ENCODE measurements around the gene PDE8A. TPM values are rescaled to one million over a fixed set of nuclear protein-coding genes. Genes with fewer than 3 reads are reported as not detected.
"Not testable (repeated sequence)": the region's sequence is repeated elsewhere in the genome, so short reads cannot be mapped to it uniquely, and the experiment has no call there.

The PDE8A gene
- total and polyA plus RNA-seq, 2 donors (not counting 3 experiments of a cell fraction or from before 2014, with no cell fraction given), result 21.3 to 45.7 TPM

DNA sequence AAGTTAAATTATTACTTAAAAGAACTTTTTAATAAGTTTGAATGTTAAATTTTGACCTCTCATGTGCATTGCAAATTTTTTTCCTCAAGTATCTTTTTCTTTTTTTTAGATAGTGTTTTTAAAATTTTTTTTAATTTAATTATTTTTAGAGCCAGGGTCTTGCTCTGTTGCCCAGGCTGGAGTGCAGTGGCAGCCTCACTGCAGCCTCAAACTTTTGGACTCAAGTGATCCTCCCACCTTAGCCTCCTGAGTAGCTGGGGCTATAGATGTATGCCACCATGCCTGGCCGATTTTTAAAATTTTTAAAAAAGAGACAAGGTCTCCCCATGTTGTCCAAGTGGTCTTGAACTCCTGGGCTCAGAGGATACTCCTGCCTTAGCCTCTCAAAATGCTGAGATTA, 14.4 kb downstream of the PDE8A start:
- H3K4me3 ChIP-seq (replicated peaks in 1 of 3; ENCODE audit: insufficient read depth in 1 of 3, low read depth in 1 of 3, low read length in 3 of 3), result no peak overlapping the region
- H4K20me1 ChIP-seq (replicated peaks; ENCODE audit: control insufficient read depth, extremely low read depth, insufficient read depth, low read length), result no peaks in the 10 kb centered on the region
- intact Hi-C loops (cut with micrococcal nuclease), result no loop called here
- H3K79me2 ChIP-seq (ENCODE audit: control insufficient read depth, insufficient read depth, low read length), result peaks cover 29% of the 10 kb centered on the region
- DNase-seq (ENCODE audit: low read depth, low spot score), result no peak
- no peak overlapping the region for H3K4me2 ChIP-seq (ENCODE audit: insufficient read depth, low read length)
- H3K27ac ChIP-seq (ENCODE audit: insufficient read depth, low read depth, low read length), result no peak overlapping the region
- dilution Hi-C loops (cut with MboI; ENCODE audit: extremely low pct_ligation_motif_present, low sequenced_read_pairs), result no loop called here
- no peak overlapping the region for H3K9ac ChIP-seq (replicated peaks; ENCODE audit: extremely low read depth, insufficient read depth, low read length)
- no peak overlapping the region for H2AFZ ChIP-seq (ENCODE audit: low read depth, low read length)
- no peaks in the 10 kb centered on the region for H3K27me3 ChIP-seq (ENCODE audit: control insufficient read depth in 2 of 2, insufficient read depth in 2 of 2, low read length in 2 of 2)
- no peaks in the 10 kb centered on the region for H3K9me3 ChIP-seq (replicated peaks; ENCODE audit: control insufficient read depth, insufficient read depth, low read length)
- no peak for FAIRE-seq
- BruUV-seq (replicated peaks), result no TSS peak
- TF ChIP-seq JUN (IDR thresholded peaks at IDR 0.05; ENCODE audit: borderline replicate concordance, insufficient read depth, insufficient read length, low read depth) (no peak), MYC (IDR thresholded peaks at IDR 0.05; ENCODE audit: low read depth, low read length) (no peak), GATA2 (IDR thresholded peaks at IDR 0.05; ENCODE audit: insufficient read depth, insufficient read length, low read depth, low read length) (no peak), EZH2 (IDR thresholded peaks at IDR 0.05; ENCODE audit: borderline replicate concordance, low read depth, low read length, severe bottlenecking) (no peak), POLR2AphosphoS5 (IDR thresholded peaks at IDR 0.05; ENCODE audit: insufficient read depth, low read depth, low read length) (no peak), FOS (IDR thresholded peaks at IDR 0.05; ENCODE audit: borderline replicate concordance, insufficient read depth, low read length) (no peak)
- TF ChIP-seq, protein P1, sequence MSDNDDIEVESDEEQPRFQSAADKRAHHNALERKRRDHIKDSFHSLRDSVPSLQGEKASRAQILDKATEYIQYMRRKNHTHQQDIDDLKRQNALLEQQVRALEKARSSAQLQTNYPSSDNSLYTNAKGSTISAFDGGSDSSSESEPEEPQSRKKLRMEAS (IDR thresholded peaks at IDR 0.05; ENCODE audit: insufficient read depth, insufficient read length), result no peak
- TF ChIP-seq, protein P2, sequence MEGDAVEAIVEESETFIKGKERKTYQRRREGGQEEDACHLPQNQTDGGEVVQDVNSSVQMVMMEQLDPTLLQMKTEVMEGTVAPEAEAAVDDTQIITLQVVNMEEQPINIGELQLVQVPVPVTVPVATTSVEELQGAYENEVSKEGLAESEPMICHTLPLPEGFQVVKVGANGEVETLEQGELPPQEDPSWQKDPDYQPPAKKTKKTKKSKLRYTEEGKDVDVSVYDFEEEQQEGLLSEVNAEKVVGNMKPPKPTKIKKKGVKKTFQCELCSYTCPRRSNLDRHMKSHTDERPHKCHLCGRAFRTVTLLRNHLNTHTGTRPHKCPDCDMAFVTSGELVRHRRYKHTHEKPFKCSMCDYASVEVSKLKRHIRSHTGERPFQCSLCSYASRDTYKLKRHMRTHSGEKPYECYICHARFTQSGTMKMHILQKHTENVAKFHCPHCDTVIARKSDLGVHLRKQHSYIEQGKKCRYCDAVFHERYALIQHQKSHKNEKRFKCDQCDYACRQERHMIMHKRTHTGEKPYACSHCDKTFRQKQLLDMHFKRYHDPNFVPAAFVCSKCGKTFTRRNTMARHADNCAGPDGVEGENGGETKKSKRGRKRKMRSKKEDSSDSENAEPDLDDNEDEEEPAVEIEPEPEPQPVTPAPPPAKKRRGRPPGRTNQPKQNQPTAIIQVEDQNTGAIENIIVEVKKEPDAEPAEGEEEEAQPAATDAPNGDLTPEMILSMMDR (IDR thresholded peaks at IDR 0.05; ENCODE audit: extremely low read depth in 1 of 2, insufficient read depth in 1 of 2, low read depth in 1 of 2, low read length in 2 of 2), result no peak
- H3K9me1 ChIP-seq (replicated peaks; ENCODE audit: control insufficient read depth, extremely low read depth, insufficient read depth, low read length), result no peaks in the 10 kb centered on the region
- no peaks in the 10 kb centered on the region for H3K36me3 ChIP-seq (ENCODE audit: control insufficient read depth in 2 of 2, extremely low read depth in 1 of 2, insufficient read depth in 2 of 2, low read length in 2 of 2)
- CTCF ChIA-PET, result interaction anchor here (1.2 to 1.6 kb wide), 2 partner anchors 9 to 41 kb away, joined by 4 to 8 read pairs; no protein-coding TSS in a partner anchor
- POLR2A ChIA-PET, result no interaction called here
- peaks cover 14% of the 10 kb centered on the region for H3K4me1 ChIP-seq (ENCODE audit: control insufficient read depth, extremely low read depth, insufficient read depth, low read length)

DNA sequence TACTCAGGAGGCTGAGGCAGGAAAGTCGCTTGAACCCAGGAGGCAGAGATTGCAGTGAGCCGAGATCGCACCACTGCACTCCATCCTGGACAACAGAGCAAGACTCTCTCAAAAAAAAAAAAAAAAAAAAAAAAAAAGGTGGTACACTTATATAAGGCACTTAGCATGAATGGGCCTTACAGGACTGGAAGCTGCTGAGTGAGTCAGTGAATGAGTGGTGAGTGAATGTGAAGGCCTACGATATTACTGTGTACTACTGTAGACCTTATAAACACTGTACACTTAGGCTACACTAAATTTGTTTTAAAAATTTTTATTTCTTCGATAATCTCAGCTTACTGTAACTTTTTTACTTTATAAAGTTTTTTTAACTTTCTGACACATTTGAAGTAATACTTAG, 15.1 kb downstream of the PDE8A start:
- dilution Hi-C loops (cut with MboI; ENCODE audit: extremely low pct_ligation_motif_present, low sequenced_read_pairs); POLR2A ChIA-PET; H3K9me1 ChIP-seq (replicated peaks; ENCODE audit: control insufficient read depth, extremely low read depth, insufficient read depth, low read length); H3K27ac ChIP-seq (ENCODE audit: insufficient read depth, low read depth, low read length); H3K4me2 ChIP-seq (ENCODE audit: insufficient read depth, low read length); DNase-seq (ENCODE audit: low read depth, low spot score); H3K36me3 ChIP-seq (ENCODE audit: control insufficient read depth in 2 of 2, extremely low read depth in 1 of 2, insufficient read depth in 2 of 2, low read length in 2 of 2); H3K27me3 ChIP-seq (ENCODE audit: control insufficient read depth in 2 of 2, insufficient read depth in 2 of 2, low read length in 2 of 2); H3K9me3 ChIP-seq (replicated peaks; ENCODE audit: control insufficient read depth, insufficient read depth, low read length); BruUV-seq (replicated peaks); intact Hi-C loops (cut with micrococcal nuclease); H2AFZ ChIP-seq (ENCODE audit: low read depth, low read length); FAIRE-seq; H4K20me1 ChIP-seq (replicated peaks; ENCODE audit: control insufficient read depth, extremely low read depth, insufficient read depth, low read length); H3K4me3 ChIP-seq (replicated peaks in 1 of 3; ENCODE audit: insufficient read depth in 1 of 3, low read depth in 1 of 3, low read length in 3 of 3); H3K9ac ChIP-seq (replicated peaks; ENCODE audit: extremely low read depth, insufficient read depth, low read length): not testable (repeated sequence)
- CTCF ChIA-PET, result interaction anchor here (0.6 to 1.6 kb wide), 4 partner anchors 9 to 27 kb away, joined by 3 to 8 read pairs (median 3); no protein-coding TSS in a partner anchor
- H3K79me2 ChIP-seq (ENCODE audit: control insufficient read depth, insufficient read depth, low read length), result peaks cover 31% of the 10 kb centered on the region
- H3K4me1 ChIP-seq (ENCODE audit: control insufficient read depth, extremely low read depth, insufficient read depth, low read length), result peaks cover 15% of the 10 kb centered on the region

- DNase-seq (ENCODE audit: low read depth, low spot score); H3K27ac ChIP-seq (ENCODE audit: insufficient read depth, low read depth, low read length); H3K4me2 ChIP-seq (ENCODE audit: insufficient read depth, low read length); H3K9ac ChIP-seq (replicated peaks; ENCODE audit: extremely low read depth, insufficient read depth, low read length); H3K36me3 ChIP-seq (ENCODE audit: control insufficient read depth in 2 of 2, extremely low read depth in 1 of 2, insufficient read depth in 2 of 2, low read length in 2 of 2); intact Hi-C loops (cut with micrococcal nuclease); H4K20me1 ChIP-seq (replicated peaks; ENCODE audit: control insufficient read depth, extremely low read depth, insufficient read depth, low read length); H2AFZ ChIP-seq (ENCODE audit: low read depth, low read length); H3K4me3 ChIP-seq (replicated peaks in 1 of 3; ENCODE audit: insufficient read depth in 1 of 3, low read depth in 1 of 3, low read length in 3 of 3); H3K27me3 ChIP-seq (ENCODE audit: control insufficient read depth in 2 of 2, insufficient read depth in 2 of 2, low read length in 2 of 2); H3K9me1 ChIP-seq (replicated peaks; ENCODE audit: control insufficient read depth, extremely low read depth, insufficient read depth, low read length); FAIRE-seq; BruUV-seq (replicated peaks); POLR2A ChIA-PET; H3K9me3 ChIP-seq (replicated peaks; ENCODE audit: control insufficient read depth, insufficient read depth, low read length); dilution Hi-C loops (cut with MboI; ENCODE audit: extremely low pct_ligation_motif_present, low sequenced_read_pairs): not testable (repeated sequence)
- CTCF ChIA-PET, result interaction anchor here (0.6 to 1.6 kb wide), 4 partner anchors 8 to 27 kb away, joined by 3 to 8 read pairs (median 3); no protein-coding TSS in a partner anchor
- H3K4me1 ChIP-seq (ENCODE audit: control insufficient read depth, extremely low read depth, insufficient read depth, low read length), result peaks cover 15% of the 10 kb centered on the region
- H3K79me2 ChIP-seq (ENCODE audit: control insufficient read depth, insufficient read depth, low read length), result peaks cover 30% of the 10 kb centered on the region
Measured at GRCh38 chr15:84997214-84997613, 15.6 kb downstream of the PDE8A start.
